Daoy (cell line): ENCODE results near the gene EPB41L2. TPM values are rescaled to one million over a fixed set of nuclear protein-coding genes. Genes with fewer than 3 reads are reported as not detected.

Experiments used
- DNase-seq: peaks from one replicate; pipeline ENCODE4 v3.0.0-alpha.2; 2015; ENCODE audit warnings: low read depth
- total RNA-seq: library from RNA; depleted of rRNA; stranded (reverse); fragments of >200 nt; shearing (Covaris generic); gene quantifications from 2 replicates; pipeline ENCODE4 v1.2.3, GENCODE V29; 2014; rRNA removed

The EPB41L2 gene
- total RNA-seq, 1 experiment from 2014 or later: 14.1 TPM

DNA sequence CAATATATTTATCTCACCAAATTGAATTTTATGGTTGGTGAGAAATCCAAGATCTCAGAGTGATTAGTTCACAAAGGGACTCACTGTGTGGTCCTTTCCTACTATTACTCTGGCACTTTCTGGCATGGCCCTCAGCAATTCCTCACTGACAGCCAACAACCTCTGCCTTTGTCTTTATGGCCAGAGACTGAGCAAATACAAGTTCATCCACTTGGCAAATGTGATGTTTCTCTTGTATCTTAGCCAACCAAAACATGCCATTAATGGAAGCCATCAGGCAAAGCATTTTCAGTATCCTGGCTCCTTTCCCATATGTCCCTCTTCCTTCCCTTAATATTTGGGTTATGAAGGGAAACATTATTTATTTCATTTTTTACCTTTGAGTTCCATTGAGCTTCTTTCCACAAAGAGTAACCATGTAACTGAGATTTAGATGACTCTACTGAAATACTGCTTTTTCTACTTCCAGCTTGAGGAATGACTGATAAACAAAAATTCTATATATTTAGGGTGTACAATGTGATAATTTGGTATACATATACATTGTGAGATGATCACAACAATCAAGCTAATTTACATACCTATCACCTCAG is 266.6 kb downstream of the EPB41L2 start:
- peak; percentile 78 for DNase-seq

- no peak for DNase-seq
Observed at GRCh38 chr6:130794738-130795137, 268.3 kb downstream of the EPB41L2 start.

- no peak for DNase-seq
Observed at GRCh38 chr6:130794010-130794697, 268.9 kb downstream of the EPB41L2 start.

Other genes with a start within 250 kb of the EPB41L2 start
- gene SMLR1, start 235.8 kb downstream of the EPB41L2 start, total RNA-seq: not detected in 2 replicates
- 7.2 and 7.5 TPM in 2 replicates for gene AKAP7, start 72.2 kb upstream of the EPB41L2 start, total RNA-seq